ENCODE data around the gene SLC39A11. TPM values are rescaled to one million over a fixed set of nuclear protein-coding genes. Genes with fewer than 3 reads are reported as not detected.
"Not testable (repeated sequence)": the region's sequence is repeated elsewhere in the genome, so short reads cannot be mapped to it uniquely, and the experiment has no call there.

SLC39A11 gene
- total RNA-seq, 2 donors from 2014 or later: 23.3 to 32.5 TPM

GRCh38 chr17:72825218-72825617, 267.3 kb downstream of the SLC39A11 start:
- no peak for DNase-seq
- Mint-ChIP-seq H3K4me1 (no peaks in the 10 kb centered on the region), H3K36me3 (ENCODE audit: low read depth) (peaks cover 10% of the 10 kb centered on the region), H3K4me3 (no peak overlapping the region), H3K27ac (no peak overlapping the region), H3K27me3 (no peaks in the 10 kb centered on the region)
- H3K9me3 ChIP-seq (ENCODE audit: control insufficient read depth, low read length, poor library complexity, severe bottlenecking): peaks cover 4% of the 10 kb centered on the region
- no peak for ATAC-seq

- H3K36me3 Mint-ChIP-seq (ENCODE audit: low read depth); ATAC-seq; DNase-seq; H3K4me1 Mint-ChIP-seq; H3K27me3 Mint-ChIP-seq; H3K27ac Mint-ChIP-seq; H3K4me3 Mint-ChIP-seq; H3K9me3 ChIP-seq (ENCODE audit: control insufficient read depth, low read length, poor library complexity, severe bottlenecking): not testable (repeated sequence)
Observed at GRCh38 chr17:72824267-72824666, 268.2 kb downstream of the SLC39A11 start.

GRCh38 chr17:72822358-72823023, 270.0 kb downstream of the SLC39A11 start:
- no peak for ATAC-seq
- H3K27ac Mint-ChIP-seq: no peak overlapping the region
- no peaks in the 10 kb centered on the region for H3K4me1 Mint-ChIP-seq

GRCh38 chr17:72816406-72816805, 276.1 kb downstream of the SLC39A11 start:
- Mint-ChIP-seq H3K4me3 (no peak overlapping the region), H3K27me3 (no peaks in the 10 kb centered on the region), H3K4me1 (no peaks in the 10 kb centered on the region), H3K27ac (no peak overlapping the region), H3K36me3 (ENCODE audit: low read depth) (peaks cover 7% of the 10 kb centered on the region)
- no peak for ATAC-seq
- peaks cover under 1% of the 10 kb centered on the region for H3K9me3 ChIP-seq (ENCODE audit: control insufficient read depth, low read length, poor library complexity, severe bottlenecking)
- no peak for DNase-seq

More at GRCh38 chr17:72822358-72823023, 270.0 kb downstream of the SLC39A11 start:
- Mint-ChIP-seq H3K36me3 (ENCODE audit: low read depth) (peaks cover 10% of the 10 kb centered on the region), H3K4me3 (no peak overlapping the region), H3K27me3 (no peaks in the 10 kb centered on the region)
- H3K9me3 ChIP-seq (ENCODE audit: control insufficient read depth, low read length, poor library complexity, severe bottlenecking): peaks cover 4% of the 10 kb centered on the region
- DNase-seq: no peak

- Mint-ChIP-seq H3K4me3 (no peak overlapping the region), H3K4me1 (no peaks in the 10 kb centered on the region), H3K27ac (no peak overlapping the region), H3K27me3 (no peaks in the 10 kb centered on the region), H3K36me3 (ENCODE audit: low read depth) (peaks cover 8% of the 10 kb centered on the region)
- DNase-seq (no peak), ATAC-seq (no peak)
- H3K9me3 ChIP-seq (ENCODE audit: control insufficient read depth, low read length, poor library complexity, severe bottlenecking): peaks cover 3% of the 10 kb centered on the region
Observed at GRCh38 chr17:72813481-72813880, 279.0 kb downstream of the SLC39A11 start.

GRCh38 chr17:72812823-72813222, 279.7 kb downstream of the SLC39A11 start:
- Mint-ChIP-seq H3K4me1 (no peaks in the 10 kb centered on the region), H3K27me3 (no peaks in the 10 kb centered on the region), H3K27ac (no peak overlapping the region), H3K36me3 (ENCODE audit: low read depth) (peaks cover 8% of the 10 kb centered on the region), H3K4me3 (no peak overlapping the region)
- DNase-seq: no peak
- ATAC-seq: no peak
- H3K9me3 ChIP-seq (ENCODE audit: control insufficient read depth, low read length, poor library complexity, severe bottlenecking): peaks cover 3% of the 10 kb centered on the region

- H3K27ac Mint-ChIP-seq: no peak overlapping the region
- DNase-seq (no peak), ATAC-seq (no peak)
- no peaks in the 10 kb centered on the region for H3K4me1 Mint-ChIP-seq
- H3K27me3 Mint-ChIP-seq: no peaks in the 10 kb centered on the region
- H3K9me3 ChIP-seq (ENCODE audit: control insufficient read depth, low read length, poor library complexity, severe bottlenecking): peaks cover 3% of the 10 kb centered on the region
- H3K4me3 Mint-ChIP-seq: no peak overlapping the region
- peaks cover 8% of the 10 kb centered on the region for H3K36me3 Mint-ChIP-seq (ENCODE audit: low read depth)
Observed at GRCh38 chr17:72811976-72812687, 280.4 kb downstream of the SLC39A11 start.

- H3K4me3 Mint-ChIP-seq: no peak overlapping the region
- no peak for ATAC-seq
- H3K27me3 Mint-ChIP-seq: no peaks in the 10 kb centered on the region
- H3K9me3 ChIP-seq (ENCODE audit: control insufficient read depth, low read length, poor library complexity, severe bottlenecking): peaks cover 3% of the 10 kb centered on the region
- DNase-seq: no peak
- H3K4me1 Mint-ChIP-seq: no peaks in the 10 kb centered on the region
- H3K36me3 Mint-ChIP-seq (ENCODE audit: low read depth): peaks cover 10% of the 10 kb centered on the region
- no peak overlapping the region for H3K27ac Mint-ChIP-seq
Observed at GRCh38 chr17:72810991-72811508, 281.4 kb downstream of the SLC39A11 start.

- no peak overlapping the region for H3K4me3 Mint-ChIP-seq
- no peaks in the 10 kb centered on the region for H3K9me3 ChIP-seq (ENCODE audit: control insufficient read depth, low read length, poor library complexity, severe bottlenecking)
- H3K36me3 Mint-ChIP-seq (ENCODE audit: low read depth): peaks cover 7% of the 10 kb centered on the region
- DNase-seq: no peak
- H3K27me3 Mint-ChIP-seq: no peaks in the 10 kb centered on the region
- ATAC-seq: no peak
- no peaks in the 10 kb centered on the region for H3K4me1 Mint-ChIP-seq
- H3K27ac Mint-ChIP-seq: no peak overlapping the region
Observed at GRCh38 chr17:72806011-72806410, 286.5 kb downstream of the SLC39A11 start.

GRCh38 chr17:72804949-72805707, 287.4 kb downstream of the SLC39A11 start:
- H3K36me3 Mint-ChIP-seq (ENCODE audit: low read depth): peaks cover 7% of the 10 kb centered on the region
- no peak for DNase-seq
- H3K4me1 Mint-ChIP-seq: no peaks in the 10 kb centered on the region
- no peak overlapping the region for H3K4me3 Mint-ChIP-seq
- ATAC-seq: no peak
- H3K27ac Mint-ChIP-seq: no peak overlapping the region
- H3K27me3 Mint-ChIP-seq: no peaks in the 10 kb centered on the region
- no peaks in the 10 kb centered on the region for H3K9me3 ChIP-seq (ENCODE audit: control insufficient read depth, low read length, poor library complexity, severe bottlenecking)

GRCh38 chr17:72802726-72803125, 289.8 kb downstream of the SLC39A11 start:
- no peak for DNase-seq
- no peak for ATAC-seq
- Mint-ChIP-seq H3K27me3 (no peaks in the 10 kb centered on the region), H3K4me1 (no peaks in the 10 kb centered on the region), H3K27ac (no peak overlapping the region), H3K4me3 (no peak overlapping the region), H3K36me3 (ENCODE audit: low read depth) (peaks cover 9% of the 10 kb centered on the region)
- H3K9me3 ChIP-seq (ENCODE audit: control insufficient read depth, low read length, poor library complexity, severe bottlenecking): no peaks in the 10 kb centered on the region

- Mint-ChIP-seq H3K36me3 (ENCODE audit: low read depth) (peaks cover 10% of the 10 kb centered on the region), H3K4me3 (no peak overlapping the region), H3K27ac (no peak overlapping the region), H3K4me1 (no peaks in the 10 kb centered on the region), H3K27me3 (no peaks in the 10 kb centered on the region)
- DNase-seq (no peak), ATAC-seq (no peak)
- peaks cover 3% of the 10 kb centered on the region for H3K9me3 ChIP-seq (ENCODE audit: control insufficient read depth, low read length, poor library complexity, severe bottlenecking)
Observed at GRCh38 chr17:72797142-72797541, 295.3 kb downstream of the SLC39A11 start.

GRCh38 chr17:72795941-72796340, 296.5 kb downstream of the SLC39A11 start:
- DNase-seq: no peak
- H3K27me3 Mint-ChIP-seq: no peaks in the 10 kb centered on the region
- H3K9me3 ChIP-seq (ENCODE audit: control insufficient read depth, low read length, poor library complexity, severe bottlenecking): peaks cover 3% of the 10 kb centered on the region
- ATAC-seq: no peak
- peaks cover 10% of the 10 kb centered on the region for H3K36me3 Mint-ChIP-seq (ENCODE audit: low read depth)
- no peaks in the 10 kb centered on the region for H3K4me1 Mint-ChIP-seq
- H3K4me3 Mint-ChIP-seq: no peak overlapping the region
- no peak overlapping the region for H3K27ac Mint-ChIP-seq
